Activated naive CD8-positive, alpha-beta T cell (primary cell): ENCODE data around the gene CNGA3.
"Not testable (repeated sequence)": the region's sequence is repeated elsewhere in the genome, so short reads cannot be mapped to it uniquely, and the experiment has no call there.

Source experiments
- H3K27ac Mint-ChIP-seq: one replicate; pipeline ENCODE4 v1.8.0; 2021; ENCODE audit warnings: mixed read lengths
- H3K27me3 Mint-ChIP-seq: one replicate; pipeline ENCODE4 v1.8.0; 2021; ENCODE audit warnings: mixed read lengths
- H3K36me3 Mint-ChIP-seq: one replicate; pipeline ENCODE4 v1.8.0; 2021; ENCODE audit warnings: mixed read lengths
- H3K4me1 Mint-ChIP-seq: one replicate; pipeline ENCODE4 v1.8.0; 2021; ENCODE audit warnings: low read depth, mixed read lengths
- H3K4me3 Mint-ChIP-seq: one replicate; pipeline ENCODE4 v1.8.0; 2021; ENCODE audit warnings: mild to moderate bottlenecking, mixed read lengths
- H3K9me3 Mint-ChIP-seq: one replicate; pipeline ENCODE4 v1.8.0; 2021; ENCODE audit warnings: low read depth, mixed read lengths

The CNGA3 gene

GRCh38 chr2:98313492-98314250 lies 32.6 kb upstream of the CNGA3 start:
- H3K4me3 Mint-ChIP-seq = no peak overlapping the region

GRCh38 chr2:98314251-98314650 lies 32.0 kb upstream of the CNGA3 start:
- Mint-ChIP-seq H3K4me1 (no peaks in the 10 kb centered on the region), H3K27ac (no peak overlapping the region), H3K9me3 (no peaks in the 10 kb centered on the region), H3K4me3 (no peak overlapping the region), H3K27me3 (peaks cover 4% of the 10 kb centered on the region), H3K36me3 (no peaks in the 10 kb centered on the region)

More at GRCh38 chr2:98313492-98314250, 32.6 kb upstream of the CNGA3 start:
- Mint-ChIP-seq H3K4me1 (no peaks in the 10 kb centered on the region), H3K9me3 (no peaks in the 10 kb centered on the region), H3K27me3 (peaks cover 4% of the 10 kb centered on the region), H3K36me3 (no peaks in the 10 kb centered on the region), H3K27ac (no peak overlapping the region)

GRCh38 chr2:98315957-98316356 lies 30.3 kb upstream of the CNGA3 start:
- no peak overlapping the region for H3K27ac Mint-ChIP-seq
- H3K27me3 Mint-ChIP-seq = peaks cover 10% of the 10 kb centered on the region
- H3K4me1 Mint-ChIP-seq = no peaks in the 10 kb centered on the region
- peaks cover 9% of the 10 kb centered on the region for H3K9me3 Mint-ChIP-seq
- no peak overlapping the region for H3K4me3 Mint-ChIP-seq
- peaks cover 6% of the 10 kb centered on the region for H3K36me3 Mint-ChIP-seq

- Mint-ChIP-seq H3K36me3 (peaks cover 8% of the 10 kb centered on the region), H3K9me3 (peaks cover 9% of the 10 kb centered on the region), H3K27ac (no peak overlapping the region), H3K4me1 (no peaks in the 10 kb centered on the region), H3K4me3 (no peak overlapping the region), H3K27me3 (peaks cover 13% of the 10 kb centered on the region)
Measured at GRCh38 chr2:98317214-98317613, 29.0 kb upstream of the CNGA3 start.

GRCh38 chr2:98320171-98320570 lies 26.1 kb upstream of the CNGA3 start:
- H3K4me1 Mint-ChIP-seq, H3K36me3 Mint-ChIP-seq, H3K27ac Mint-ChIP-seq, H3K4me3 Mint-ChIP-seq: not testable (repeated sequence)
- Mint-ChIP-seq H3K27me3 (peaks cover 13% of the 10 kb centered on the region), H3K9me3 (peaks cover 21% of the 10 kb centered on the region)

GRCh38 chr2:98324181-98324580 lies 22.1 kb upstream of the CNGA3 start:
- Mint-ChIP-seq H3K4me1 (no peaks in the 10 kb centered on the region), H3K27me3 (peaks cover 8% of the 10 kb centered on the region), H3K36me3 (peaks cover 8% of the 10 kb centered on the region), H3K9me3 (peaks cover 26% of the 10 kb centered on the region), H3K4me3 (no peak overlapping the region), H3K27ac (no peak overlapping the region)

- H3K4me1 Mint-ChIP-seq = no peaks in the 10 kb centered on the region
- no peak overlapping the region for H3K4me3 Mint-ChIP-seq
- no peaks in the 10 kb centered on the region for H3K36me3 Mint-ChIP-seq
- peaks cover 6% of the 10 kb centered on the region for H3K27me3 Mint-ChIP-seq
- peaks cover 16% of the 10 kb centered on the region for H3K9me3 Mint-ChIP-seq
- no peak overlapping the region for H3K27ac Mint-ChIP-seq
Measured at GRCh38 chr2:98327776-98328175, 18.5 kb upstream of the CNGA3 start.

- H3K4me1 Mint-ChIP-seq = no peaks in the 10 kb centered on the region
- no peak overlapping the region for H3K27ac Mint-ChIP-seq
- H3K4me3 Mint-ChIP-seq = no peak overlapping the region
- H3K36me3 Mint-ChIP-seq = no peaks in the 10 kb centered on the region
- peaks cover 6% of the 10 kb centered on the region for H3K27me3 Mint-ChIP-seq
- H3K9me3 Mint-ChIP-seq = peaks cover 5% of the 10 kb centered on the region
Measured at GRCh38 chr2:98329549-98329948, 16.7 kb upstream of the CNGA3 start.

- peaks cover 6% of the 10 kb centered on the region for H3K27me3 Mint-ChIP-seq
- no peaks in the 10 kb centered on the region for H3K36me3 Mint-ChIP-seq
- no peak overlapping the region for H3K4me3 Mint-ChIP-seq
- peaks cover 3% of the 10 kb centered on the region for H3K9me3 Mint-ChIP-seq
- H3K27ac Mint-ChIP-seq = no peak overlapping the region
- H3K4me1 Mint-ChIP-seq = no peaks in the 10 kb centered on the region
Measured at GRCh38 chr2:98332989-98333388, 13.3 kb upstream of the CNGA3 start.

GRCh38 chr2:98333922-98334321 lies 12.3 kb upstream of the CNGA3 start:
- Mint-ChIP-seq H3K36me3 (no peaks in the 10 kb centered on the region), H3K27ac (no peak overlapping the region), H3K27me3 (peaks cover 9% of the 10 kb centered on the region), H3K4me3 (no peak overlapping the region), H3K4me1 (no peaks in the 10 kb centered on the region), H3K9me3 (no peaks in the 10 kb centered on the region)

- Mint-ChIP-seq H3K27me3 (peaks cover 9% of the 10 kb centered on the region), H3K4me3 (no peak overlapping the region), H3K36me3 (no peaks in the 10 kb centered on the region), H3K9me3 (no peaks in the 10 kb centered on the region), H3K4me1 (no peaks in the 10 kb centered on the region), H3K27ac (no peak overlapping the region)
Measured at GRCh38 chr2:98334439-98335078, 11.7 kb upstream of the CNGA3 start.

GRCh38 chr2:98335271-98335670 lies 11.0 kb upstream of the CNGA3 start:
- H3K4me3 Mint-ChIP-seq = no peak overlapping the region
- H3K9me3 Mint-ChIP-seq = no peaks in the 10 kb centered on the region
- H3K27ac Mint-ChIP-seq = no peak overlapping the region
- H3K36me3 Mint-ChIP-seq = no peaks in the 10 kb centered on the region
- H3K27me3 Mint-ChIP-seq = peaks cover 5% of the 10 kb centered on the region
- H3K4me1 Mint-ChIP-seq = no peaks in the 10 kb centered on the region

- no peaks in the 10 kb centered on the region for H3K9me3 Mint-ChIP-seq
- no peak overlapping the region for H3K4me3 Mint-ChIP-seq
- H3K36me3 Mint-ChIP-seq = no peaks in the 10 kb centered on the region
- H3K27ac Mint-ChIP-seq = no peak overlapping the region
- peaks cover 26% of the 10 kb centered on the region for H3K27me3 Mint-ChIP-seq
- peaks cover 2% of the 10 kb centered on the region for H3K4me1 Mint-ChIP-seq
Measured at GRCh38 chr2:98341241-98341640, 5.0 kb upstream of the CNGA3 start.

- H3K4me1 Mint-ChIP-seq = peaks cover 8% of the 10 kb centered on the region
- no peak overlapping the region for H3K4me3 Mint-ChIP-seq
- H3K9me3 Mint-ChIP-seq = no peaks in the 10 kb centered on the region
- no peaks in the 10 kb centered on the region for H3K36me3 Mint-ChIP-seq
- H3K27me3 Mint-ChIP-seq = peaks cover 32% of the 10 kb centered on the region
- no peak overlapping the region for H3K27ac Mint-ChIP-seq
Measured at GRCh38 chr2:98343285-98343684, 3.0 kb upstream of the CNGA3 start.

- H3K27me3 Mint-ChIP-seq = peaks cover 54% of the 10 kb centered on the region
- H3K9me3 Mint-ChIP-seq = no peaks in the 10 kb centered on the region
- H3K27ac Mint-ChIP-seq = no peak overlapping the region
- no peak overlapping the region for H3K4me3 Mint-ChIP-seq
- peaks cover 9% of the 10 kb centered on the region for H3K4me1 Mint-ChIP-seq
- H3K36me3 Mint-ChIP-seq = no peaks in the 10 kb centered on the region
Measured at GRCh38 chr2:98347298-98348065, 1.2 kb downstream of the CNGA3 start.
